COR-L47 (cell line): ENCODE measurements around the gene ARID1A.

Experiments
- DNase-seq: peaks from one replicate; lab custom pipeline; 2025; lab: John Stamatoyannopoulos, UW

The ARID1A gene

GRCh38 chr1:26827663-26828062, 131.8 kb downstream of the ARID1A start:
- no peak for DNase-seq

GRCh38 chr1:26828411-26828991, 132.7 kb downstream of the ARID1A start:
- DNase-seq: no peak

- no peak for DNase-seq
Observed at GRCh38 chr1:26829184-26829911, 133.5 kb downstream of the ARID1A start.

- no peak for DNase-seq
Observed at GRCh38 chr1:26831059-26831458, 135.2 kb downstream of the ARID1A start.
